Suprapubic skin (tissue), 4 donors: Measurements from ENCODE around the gene SPCS2. TPM values are rescaled to one million over a fixed set of nuclear protein-coding genes. Genes with fewer than 3 reads are reported as not detected.

ENCODE experiments used
- DNase-seq, 2 donors: peaks; one replicate each; pipeline ENCODE4 v3.0.0-alpha.2; 2019; ENCODE audit warnings: low spot score in 2 of 2
- H3K27ac ChIP-seq: fragments of 200-600 bp; sonication (generic); one replicate; pipeline ENCODE4 v1.5.1; 2019
- H3K27me3 ChIP-seq: fragments of 200-600 bp; sonication (generic); one replicate; pipeline ENCODE4 v1.5.1; 2019
- H3K36me3 ChIP-seq: fragments of 200-600 bp; sonication (generic); one replicate; pipeline ENCODE4 v1.5.1; 2019
- H3K4me1 ChIP-seq: fragments of 200-600 bp; sonication (generic); one replicate; pipeline ENCODE4 v1.5.1; 2019
- H3K4me3 ChIP-seq: fragments of 200-600 bp; sonication (generic); one replicate; pipeline ENCODE4 v1.5.1; 2019; ENCODE audit warnings: mild to moderate bottlenecking
- H3K9me3 ChIP-seq: fragments of 200-600 bp; sonication (generic); one replicate; pipeline ENCODE4 v1.5.1; 2019
- CTCF ChIP-seq, 2 donors: fragments of 200-600 bp in 1 of 2; fragments of 450-650 bp in 1 of 2; sonication (generic) in 1 of 2; IDR thresholded peaks; one replicate each; pipeline ENCODE4 v1.5.1; 2016 to 2019; ENCODE audit warnings: antibody characterized with exemption in 2 of 2, mild to moderate bottlenecking in 1 of 2, moderate library complexity in 1 of 2
- EP300 ChIP-seq: sonication (generic); formaldehyde crosslinking; IDR thresholded peaks from one replicate; pipeline ENCODE4 v1.6.1; 2017; ENCODE audit warnings: antibody characterized with exemption
- POLR2A ChIP-seq, 2 donors: fragments of 450-650 bp; IDR thresholded peaks; one replicate each; pipeline ENCODE4 v1.6.1; 2017; ENCODE audit warnings: antibody characterized with exemption in 2 of 2, mild to moderate bottlenecking in 2 of 2, moderate library complexity in 2 of 2
- POLR2AphosphoS5 ChIP-seq, 3 donors: sonication (generic); formaldehyde crosslinking; IDR thresholded peaks; one replicate each; pipeline ENCODE4 v1.6.1; 2017; ENCODE audit warnings: antibody characterized with exemption in 3 of 3
- WGBS: methylation state at CpG from one replicate; pipeline ENCODE4 v1.1.5; 2018; 5-methylcytosine and 5-hydroxymethylcytosine counted together
- total RNA-seq, 4 donors: library from RNA; depleted of rRNA; stranded (reverse); fragments of >200 nt; gene quantifications; one replicate each; pipeline ENCODE4 v1.1.0, GENCODE V29; 2016

The SPCS2 gene
- total RNA-seq, 4 donors from 2014 or later = 16.3 to 34.5 (median 20.1) TPM

GRCh38 chr11:74936976-74937375 is 12.1 kb upstream of the SPCS2 start:
- H3K9me3 ChIP-seq = no peaks in the 10 kb centered on the region
- no peak for DNase-seq
- WGBS = 89% methylated on average over 5 of the region's 5 CpGs
- no peaks in the 10 kb centered on the region for H3K4me1 ChIP-seq
- no peak for TF ChIP-seq POLR2A (IDR thresholded peaks at IDR 0.05)
- TF ChIP-seq CTCF (IDR thresholded peaks at IDR 0.05) = no peak
- H3K4me3 ChIP-seq = no peak overlapping the region
- peaks cover 67% of the 10 kb centered on the region for H3K36me3 ChIP-seq
- H3K27me3 ChIP-seq = no peaks in the 10 kb centered on the region
- H3K27ac ChIP-seq = no peak overlapping the region

- H3K36me3 ChIP-seq = peaks cover 61% of the 10 kb centered on the region
- TF ChIP-seq EP300 (no peak), POLR2A (IDR thresholded peaks at IDR 0.05) (no peak)
- H3K27ac ChIP-seq = no peak overlapping the region
- H3K9me3 ChIP-seq = no peaks in the 10 kb centered on the region
- no peaks in the 10 kb centered on the region for H3K27me3 ChIP-seq
- 91% methylated on average over 5 of the region's 5 CpGs for WGBS
- no peak overlapping the region for H3K4me3 ChIP-seq
- DNase-seq = no peak
- peaks cover 6% of the 10 kb centered on the region for H3K4me1 ChIP-seq
These were observed 11.2 kb upstream of the SPCS2 start for GRCh38 chr11:74937696-74938475.

- H3K36me3 ChIP-seq = peaks cover 36% of the 10 kb centered on the region
- no peaks in the 10 kb centered on the region for H3K9me3 ChIP-seq
- no peak for TF ChIP-seq POLR2A (IDR thresholded peaks at IDR 0.05)
- no peak for TF ChIP-seq CTCF (IDR thresholded peaks at IDR 0.05)
- no peak for TF ChIP-seq POLR2AphosphoS5 (IDR thresholded peaks at IDR 0.05)
- TF ChIP-seq EP300 = no peak
- peaks cover 9% of the 10 kb centered on the region for H3K4me1 ChIP-seq
- DNase-seq = no peak
- H3K27me3 ChIP-seq = no peaks in the 10 kb centered on the region
- H3K4me3 ChIP-seq = no peak overlapping the region
- H3K27ac ChIP-seq = no peak overlapping the region
These were observed 7.6 kb upstream of the SPCS2 start for GRCh38 chr11:74941492-74941891.

- DNase-seq = no peak
- Histone ChIP-seq H3K27ac (peak overlapping the region; percentile 18), H3K4me1 (peaks cover 9% of the 10 kb centered on the region), H3K27me3 (no peaks in the 10 kb centered on the region), H3K36me3 (peaks cover 28% of the 10 kb centered on the region), H3K4me3 (no peak overlapping the region), H3K9me3 (no peaks in the 10 kb centered on the region)
- TF ChIP-seq POLR2AphosphoS5 (IDR thresholded peaks at IDR 0.05) (no peak), CTCF (IDR thresholded peaks at IDR 0.05) (no peak), EP300 (no peak), POLR2A (IDR thresholded peaks at IDR 0.05) (no peak)
- 86% methylated on average over 5 of the region's 5 CpGs for WGBS
These were observed 6.8 kb upstream of the SPCS2 start for GRCh38 chr11:74942073-74942759.

GRCh38 chr11:74948546-74948897 is 544 bp upstream of the SPCS2 start:
- no peaks in the 10 kb centered on the region for H3K27me3 ChIP-seq
- peaks cover 46% of the 10 kb centered on the region for H3K4me1 ChIP-seq
- WGBS = 2% methylated on average over 9 of the region's 9 CpGs
- H3K9me3 ChIP-seq = no peaks in the 10 kb centered on the region
- H3K4me3 ChIP-seq = peak overlapping the region; percentile 89
- H3K27ac ChIP-seq = peak overlapping the region; percentile 86
- H3K36me3 ChIP-seq = peaks cover 7% of the 10 kb centered on the region
- no peak for DNase-seq
- TF ChIP-seq EP300 (no peak), POLR2A (IDR thresholded peaks at IDR 0.05) (no peak), CTCF (IDR thresholded peaks at IDR 0.05) (no peak), POLR2AphosphoS5 (IDR thresholded peaks at IDR 0.05) (no peak)
